Heart left ventricle (tissue), 16 donors: ENCODE measurements around the gene RBM22. TPM values are rescaled to one million over a fixed set of nuclear protein-coding genes. Genes with fewer than 3 reads are reported as not detected.

ENCODE experiments used
- ATAC-seq, 4 donors: fragments of 200-7000 bp; cut with Tn5 transposase; one replicate each; pipeline ENCODE4 v1.9.1; 2020 to 2022; ENCODE audit warnings: moderate library complexity in 4 of 4, mild to moderate bottlenecking in 3 of 4, moderate number of reproducible peaks in 1 of 4
- DNase-seq, 5 donors: peaks; one replicate each; pipeline ENCODE4 v3.0.0-alpha.2; 2020
- H3K27ac ChIP-seq, 12 donors: fragments of 200-600 bp; sonication (generic) in 4 of 12; one replicate each; pipeline versions ENCODE4 v1.5.0 to v1.8.0; 2016 to 2022; ENCODE audit warnings: mild to moderate bottlenecking in 2 of 12
- H3K27me3 ChIP-seq, 9 donors: fragments of 200-600 bp; sonication (generic) in 2 of 9; one replicate each; pipeline versions ENCODE4 v1.5.1 to v1.8.0; 2016 to 2022; ENCODE audit warnings: mild to moderate bottlenecking in 3 of 9
- H3K36me3 ChIP-seq, 9 donors: fragments of 200-600 bp; sonication (generic) in 2 of 9; one replicate each; pipeline versions ENCODE4 v1.5.0 to v1.8.0; 2018 to 2022; ENCODE audit warnings: mild to moderate bottlenecking in 2 of 9
- H3K4me1 ChIP-seq, 12 donors: fragments of 200-600 bp; sonication (generic) in 4 of 12; one replicate each; pipeline versions ENCODE4 v1.5.0 to v1.8.0; 2016 to 2022; ENCODE audit warnings: mild to moderate bottlenecking in 3 of 12
- H3K4me3 ChIP-seq, 12 donors: fragments of 200-600 bp; sonication (generic) in 4 of 12; one replicate each; pipeline versions ENCODE4 v1.5.0 to v1.8.0; 2017 to 2022; ENCODE audit warnings: mild to moderate bottlenecking in 9 of 12, moderate library complexity in 4 of 12
- H3K9me3 ChIP-seq, 12 donors: fragments of 200-600 bp; sonication (generic) in 4 of 12; one replicate each; pipeline versions ENCODE4 v1.5.0 to v1.8.0; 2016 to 2022; ENCODE audit warnings: mild to moderate bottlenecking in 1 of 12
- CTCF ChIP-seq, 12 donors: fragments of 200-600 bp; sonication (generic) in 4 of 12; IDR thresholded peaks; one replicate each; pipeline versions ENCODE4 v1.5.0 to v1.8.0; 2018 to 2022; ENCODE audit warnings: antibody characterized with exemption in 12 of 12, mild to moderate bottlenecking in 5 of 12
- POLR2A ChIP-seq, 2 donors: fragments of 450-650 bp; IDR thresholded peaks; one replicate each; pipeline ENCODE4 v1.6.1; 2017; ENCODE audit warnings: antibody characterized with exemption in 2 of 2, mild to moderate bottlenecking in 2 of 2, moderate library complexity in 2 of 2
- WGBS, 4 donors: extraction: QIAGEN DNeasy Blood & Tissue Kit in 2 of 4; methylation state at CpG; one replicate each; pipeline versions ENCODE4 v1.1.5 to v1.1.7; 2013 to 2018; 5-methylcytosine and 5-hydroxymethylcytosine counted together
- intact Hi-C, 10 donors: fragments of 100-400 bp; cut with DNase I; formaldehyde crosslinking; loops; one replicate each; pipeline versions ENCODE4 v1.11.1 to v1.14.2; 2022
- polyA plus RNA-seq, 2 donors: library from polyadenylated mRNA; stranded (reverse); fragments of 200-250 nt; gene quantifications; one replicate each; pipeline ENCODE4 v1.2.3, GENCODE V29; 2013
- total RNA-seq, 9 donors: library from RNA; depleted of rRNA in 2 of 9; stranded (reverse); fragments of >200 nt in 2 of 9; fragmentation: NEBNext Ultra II Directional in 3 of 9; extraction: Animal tissue kit (Norgen Biotek cat#: 25700) in 3 of 9; gene quantifications; one replicate each; pipeline versions ENCODE4 v1.1.0 to v1.2.4, GENCODE V29; 2016 to 2023
- donor health status: ischemic (EF 13 %, LVEDD 7.1; RV severe dilation, severe dysfunction).
- donor health status: healthy with polysubstance abuse.
- donor health status: DM: no; HTN: yes; CAD: no.
- donor health status: DM: no; HTN: no; CAD: no.
- donor health status: ischemic (EF 25% LVEDD 6.9; RV normal size, moderate dysfunction).
- donor health status: ischemic (EF 25% LVEDD 5.7; RV mildly dilated, moderate dysfunction).
- donor health status: healthy.
- donor health status: DM: yes; HTN: yes; CAD: no.
- donor health status: ischemic (EF 35%, LVEDD 5.7; RV mildly dilated, moderate dysfunction).
- donor health status: nonischemic (EF 11% LVEDD 7.7; RV severe dilation, severe dysfunction).
- donor health status: DM: yes; HTN: yes; CAD: no.
- donor health status: PGD.
- donor health status: ischemic (EF 29% LVEDD 5.4; RV normal size, mild dysfunction).
- donor health status: nonischemic (EF 23%, LVEDD 6.1; RV moderate dilation, normal function).

Gene RBM22
- total and polyA plus RNA-seq, 11 donors, result 19.2 to 42.3 (median 26.7) TPM

GRCh38 chr5:150658121-150658520, 42.7 kb downstream of the RBM22 start:
- H3K4me3 ChIP-seq, result no peak overlapping the region
- peaks cover 0 to 9% (median 0%) of the 10 kb centered on the region in 9 donors for H3K36me3 ChIP-seq
- peak overlapping the region; percentile 72 to 96 (median 90) for H3K27ac ChIP-seq
- ATAC-seq (no peak), DNase-seq (peak in 1 of 5 donors; percentile 21)
- H3K9me3 ChIP-seq, result no peaks in the 10 kb centered on the region
- intact Hi-C loops, result loop anchor here in 8 of 10 donors (2.0 to 10.0 kb wide), 7 partner anchors 43 to 203 kb away; partner anchors contain the start of gene RBM22 (in 2 of the 8)
- WGBS, 4 donors, result 93 to 97% (median 95%) methylated on average over 4 of the region's 4 CpGs
- no peak for TF ChIP-seq CTCF (IDR thresholded peaks at IDR 0.05)
- TF ChIP-seq POLR2A (IDR thresholded peaks at IDR 0.05), result no peak
- no peaks in the 10 kb centered on the region for H3K27me3 ChIP-seq
- peaks cover 0 to 65% (median 41%) of the 10 kb centered on the region in 12 donors for H3K4me1 ChIP-seq

- intact Hi-C loops, result loop anchor here (1.0 to 10.0 kb wide), 14 partner anchors 46 to 202 kb away; partner anchors contain the start of gene RBM22 (in 1 of the 10)
- peak overlapping the region in 11 of 12 donors; percentile 30 to 65 (median 53) for H3K4me3 ChIP-seq
- WGBS, 4 donors, result 2 to 16% (median 4%) methylated on average over 16 to 99 of the region's 99 CpGs
Observed at GRCh38 chr5:150656191-150657132, 44.4 kb downstream of the RBM22 start.

GRCh38 chr5:150655221-150655620, 45.6 kb downstream of the RBM22 start:
- intact Hi-C loops, result loop anchor here in 8 of 10 donors (2.0 to 10.0 kb wide), 7 partner anchors 47 to 200 kb away; partner anchors contain the start of gene RBM22 (in 1 of the 8)
- H3K4me3 ChIP-seq, result no peak overlapping the region
- H3K27ac ChIP-seq, result peak overlapping the region in 9 of 12 donors; percentile 28 to 93 (median 89)
- no peak for TF ChIP-seq CTCF (IDR thresholded peaks at IDR 0.05)
- no peak for TF ChIP-seq POLR2A (IDR thresholded peaks at IDR 0.05)
- DNase-seq, result peak in 1 of 5 donors; percentile 32
- 68 to 87% (median 71%) methylated on average over 3 of the region's 3 CpGs for WGBS, 4 donors
- peaks cover 3 to 84% (median 68%) of the 10 kb centered on the region in 12 donors for H3K4me1 ChIP-seq
- H3K9me3 ChIP-seq, result no peaks in the 10 kb centered on the region
- H3K27me3 ChIP-seq, result no peaks in the 10 kb centered on the region
- H3K36me3 ChIP-seq, result peaks cover 0 to 38% (median 17%) of the 10 kb centered on the region in 9 donors
- no peak for ATAC-seq

More at GRCh38 chr5:150656191-150657132, 44.4 kb downstream of the RBM22 start:
- Histone ChIP-seq H3K27me3 (no peaks in the 10 kb centered on the region), H3K9me3 (no peaks in the 10 kb centered on the region), H3K27ac (peak overlapping the region; percentile 81 to 96 (median 90)), H3K4me1 (peaks cover 3 to 82% (median 58%) of the 10 kb centered on the region in 12 donors), H3K36me3 (peaks cover 0 to 26% (median 6%) of the 10 kb centered on the region in 9 donors)
- ATAC-seq (peak; percentile 28 to 60 (median 48)), DNase-seq (peak; percentile 78 to 88 (median 84))
- TF ChIP-seq POLR2A (IDR thresholded peaks at IDR 0.05) (no peak), CTCF (IDR thresholded peaks at IDR 0.05) (peak; percentile 50 to 90 (median 78))
